GM19455 (cell line): Measurements from ENCODE around the gene TMEM37.
"Not testable (repeated sequence)": the region's sequence is repeated elsewhere in the genome, so short reads cannot be mapped to it uniquely, and the experiment has no call there.

ENCODE experiments used
- ATAC-seq: cut with Tn5 transposase; IDR thresholded peaks from one replicate; pipeline ENCODE4 v1.9.1; 2021; ENCODE audit not compliant: unreplicated experiment

Gene TMEM37, protein sequence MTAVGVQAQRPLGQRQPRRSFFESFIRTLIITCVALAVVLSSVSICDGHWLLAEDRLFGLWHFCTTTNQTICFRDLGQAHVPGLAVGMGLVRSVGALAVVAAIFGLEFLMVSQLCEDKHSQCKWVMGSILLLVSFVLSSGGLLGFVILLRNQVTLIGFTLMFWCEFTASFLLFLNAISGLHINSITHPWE

DNA sequence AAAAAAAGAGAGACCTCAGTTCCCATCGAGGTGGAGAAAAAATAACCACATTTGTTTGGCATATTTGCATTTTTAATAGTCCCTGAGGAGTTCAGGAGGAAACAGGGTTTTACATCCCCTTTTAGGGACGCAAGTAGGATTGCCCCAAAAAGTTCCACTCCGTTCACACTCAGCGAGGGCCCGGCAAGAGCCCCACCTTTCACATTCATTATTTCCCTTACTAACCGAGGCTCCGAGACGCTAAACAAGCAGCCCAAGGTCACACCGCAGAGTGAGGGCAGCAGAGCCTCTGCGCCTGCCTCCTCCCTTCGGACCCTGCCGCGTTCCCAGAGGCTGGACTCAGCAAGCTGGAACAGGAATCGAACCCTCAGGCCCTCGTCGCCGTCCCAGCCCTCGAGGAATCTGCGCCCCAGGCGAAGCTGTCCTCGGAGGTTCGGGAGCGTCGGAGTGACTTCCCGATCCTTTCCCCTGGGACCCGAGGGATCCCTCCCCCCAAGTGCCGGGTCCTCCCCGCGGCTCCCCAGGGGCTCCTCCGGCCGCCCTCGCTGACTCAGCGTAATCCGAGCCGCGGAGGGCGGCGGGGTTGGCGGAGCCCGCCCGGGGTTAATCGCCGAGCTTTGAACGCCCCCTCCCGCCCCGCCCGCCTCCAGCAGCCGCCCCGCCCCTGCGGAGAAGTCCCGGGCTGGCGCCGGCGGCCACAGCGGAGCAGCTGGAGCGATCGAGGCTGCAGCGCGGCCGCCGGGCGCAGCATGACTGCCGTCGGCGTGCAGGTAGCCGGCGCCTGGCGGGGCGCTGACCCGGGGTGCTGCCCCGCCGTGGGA is at the start of gene TMEM37:
Gene TMEM37 (plus strand): TSS at position 700 of the 821 bp plus-strand sequence. CDS start 50 bp downstream, at position 750.
- ATAC-seq: peak; percentile 61

DNA sequence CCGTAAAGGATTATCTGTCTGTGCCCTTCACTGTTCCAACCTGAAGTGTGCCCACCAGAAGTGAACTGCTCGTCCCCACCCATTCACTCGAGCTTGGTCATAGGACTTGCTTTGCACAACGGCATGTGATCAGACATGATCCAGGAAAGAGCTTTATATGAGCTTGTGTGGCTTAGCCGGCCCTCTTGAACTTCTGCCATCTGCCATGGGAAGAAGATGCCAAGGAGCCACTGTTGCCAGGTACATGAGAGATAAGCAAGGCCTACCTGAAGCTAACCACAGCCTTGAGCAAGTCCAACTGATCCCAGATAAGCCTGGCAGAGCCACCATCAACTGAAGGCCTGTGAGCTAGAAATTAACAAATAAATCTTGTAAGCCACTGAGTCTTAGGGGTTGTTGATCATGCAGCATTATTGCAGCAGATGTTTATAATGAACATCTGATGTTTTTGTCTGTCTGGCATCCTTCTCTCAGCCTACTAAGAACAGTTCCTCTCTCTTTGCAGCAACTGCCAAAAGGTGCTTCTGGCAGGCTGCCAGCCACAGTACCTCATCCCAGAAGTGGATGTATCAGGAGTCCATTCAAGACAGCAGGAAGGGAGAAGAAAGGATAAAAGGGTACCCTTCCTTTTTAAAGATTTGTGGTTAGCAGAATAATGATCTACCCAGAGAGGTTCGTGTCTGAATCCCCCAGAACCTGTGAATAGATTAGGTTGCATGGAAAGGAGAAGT is 48.1 kb upstream of the TMEM37 start:
- no peak for ATAC-seq

DNA sequence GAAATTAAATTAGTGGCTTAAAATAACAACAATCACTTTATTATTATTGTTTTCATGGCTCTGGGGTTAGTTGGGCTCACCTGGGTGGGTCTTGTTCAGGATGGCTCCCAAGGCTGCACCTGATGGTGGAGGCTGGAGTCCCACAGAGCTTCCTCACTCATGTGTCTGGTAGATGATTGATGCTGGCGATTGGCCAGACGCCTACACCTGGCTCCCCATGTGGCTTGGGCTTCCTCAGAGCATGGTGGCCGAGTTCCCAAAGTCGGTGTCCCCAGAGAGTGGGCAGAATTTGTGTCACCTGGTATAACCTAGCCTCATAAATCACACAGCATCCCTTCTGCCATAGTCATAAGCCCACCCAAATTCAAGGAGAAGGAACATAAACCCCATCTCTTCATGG is 46.7 kb upstream of the TMEM37 start:
- no peak for ATAC-seq

DNA sequence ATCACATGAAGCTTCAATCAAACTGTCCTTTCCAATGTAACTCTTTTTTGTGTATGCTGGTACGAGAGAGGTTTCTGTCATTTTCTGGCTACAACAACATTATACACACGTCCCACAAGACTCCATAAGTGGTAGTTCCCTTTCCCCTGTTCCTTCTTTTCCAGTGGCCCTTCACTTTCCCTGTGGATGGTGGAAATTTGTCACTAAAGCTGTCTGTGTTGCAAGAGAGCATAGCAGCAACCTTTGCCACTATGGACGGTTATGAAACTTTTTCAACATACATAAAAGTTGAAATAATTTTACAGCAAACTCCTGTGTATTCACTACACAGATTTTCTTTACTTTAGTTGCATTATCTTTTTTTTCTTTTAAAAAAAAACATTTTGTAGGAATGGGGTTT is 46.2 kb upstream of the TMEM37 start:
- no peak for ATAC-seq

DNA sequence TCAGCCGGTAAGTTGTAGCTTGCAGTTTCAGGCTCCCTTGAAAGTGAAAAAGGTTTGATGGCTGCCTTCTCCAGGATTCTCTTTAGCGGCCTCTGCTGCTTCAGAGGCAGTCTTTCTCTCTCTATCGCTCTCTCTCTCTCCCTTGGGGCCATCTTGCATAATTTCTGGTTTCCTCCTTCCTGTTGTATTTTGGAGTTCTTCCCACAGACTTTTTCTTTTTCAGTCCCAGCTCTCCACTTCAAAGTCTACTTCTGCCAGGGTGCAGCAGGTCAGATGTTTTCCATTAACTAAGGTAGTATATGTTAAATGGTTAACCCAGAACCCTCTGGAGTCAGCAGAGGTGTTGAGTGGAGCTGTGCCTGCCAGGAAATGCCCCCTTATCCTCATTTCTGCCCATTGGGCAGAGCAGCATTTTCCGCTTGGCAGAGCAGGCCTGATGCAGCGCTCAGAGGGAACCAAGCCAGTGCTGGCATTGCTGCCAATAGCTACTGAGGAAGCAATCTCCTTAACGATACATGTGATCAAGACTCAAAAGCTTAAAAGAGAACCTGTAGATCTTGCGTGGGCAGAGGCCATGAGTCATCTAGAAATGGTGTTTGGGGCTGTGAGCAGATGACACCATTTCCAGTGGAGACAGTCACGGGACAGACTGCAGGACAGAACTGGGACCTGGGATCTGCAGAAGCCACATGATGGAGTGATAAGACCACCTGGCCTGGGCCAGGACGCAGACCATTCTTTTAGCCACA is 44.1 kb upstream of the TMEM37 start:
- peak; percentile 68 for ATAC-seq

DNA sequence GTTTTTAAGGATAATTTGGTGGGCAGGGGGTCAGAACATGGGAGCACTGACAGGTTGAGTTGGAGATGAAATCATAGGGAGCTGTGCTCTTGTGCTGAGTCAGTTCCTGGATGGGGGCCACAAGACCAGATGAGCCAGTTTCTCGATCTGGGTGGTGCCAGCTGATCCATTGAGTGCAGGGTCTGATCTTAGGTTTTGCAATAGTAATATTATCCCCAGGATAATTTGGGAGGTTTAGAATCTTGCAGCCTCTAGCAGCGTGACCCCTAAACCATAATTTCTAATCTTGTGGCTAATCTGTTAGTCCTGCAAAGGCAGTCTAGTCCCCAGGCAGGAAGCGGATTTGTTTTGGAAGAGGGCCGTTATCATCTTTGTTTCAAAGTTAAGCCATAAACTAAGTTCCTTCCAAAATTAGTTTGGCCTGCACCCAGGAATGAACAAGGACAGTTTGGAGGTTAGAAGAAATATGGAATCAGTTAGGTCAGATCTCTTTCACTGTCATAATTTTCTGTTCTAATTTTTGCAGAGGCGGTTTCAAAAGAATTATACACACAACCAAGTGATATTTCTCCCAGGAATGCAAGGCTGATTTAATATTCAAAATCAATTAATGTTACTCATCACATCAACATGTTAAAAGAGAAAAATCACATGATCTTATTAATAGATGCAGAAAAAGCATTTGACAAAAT is 41.9 kb upstream of the TMEM37 start:
- ATAC-seq: no peak

DNA sequence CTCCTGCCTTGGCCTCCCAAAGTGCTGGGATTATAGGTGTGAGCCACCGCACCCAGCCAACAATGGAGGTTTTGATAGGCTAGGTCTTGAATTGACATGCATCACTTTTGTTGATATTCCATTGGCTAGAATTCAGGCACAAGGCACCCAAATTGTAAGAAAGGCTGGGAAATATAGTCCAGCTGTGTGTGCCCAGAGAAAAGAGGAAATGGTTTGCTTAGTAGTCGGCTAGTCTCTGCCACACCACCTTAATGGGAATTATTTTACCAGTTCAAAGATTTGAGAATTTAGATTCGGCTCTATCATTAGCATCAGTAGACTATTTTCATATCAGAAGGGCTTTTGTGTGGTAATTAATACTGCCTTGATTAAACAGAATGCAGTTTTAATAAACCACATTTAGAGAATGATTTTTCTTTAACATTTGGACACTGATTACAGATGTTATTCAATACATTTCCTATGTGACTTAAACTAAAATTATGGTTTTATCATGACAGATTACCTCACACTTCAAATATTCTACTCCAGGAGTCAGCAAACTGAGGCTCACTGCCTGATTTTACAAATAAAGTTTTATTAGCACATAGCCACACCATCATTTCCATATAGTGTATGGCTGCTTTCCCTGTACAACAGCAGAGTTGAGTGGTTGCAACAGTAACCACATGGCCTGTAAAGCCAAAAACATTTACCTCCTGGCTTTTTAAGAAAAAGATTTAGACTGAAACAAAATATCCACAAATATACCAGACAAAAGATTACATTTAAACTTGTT is 37.5 kb upstream of the TMEM37 start:
- no peak for ATAC-seq

DNA sequence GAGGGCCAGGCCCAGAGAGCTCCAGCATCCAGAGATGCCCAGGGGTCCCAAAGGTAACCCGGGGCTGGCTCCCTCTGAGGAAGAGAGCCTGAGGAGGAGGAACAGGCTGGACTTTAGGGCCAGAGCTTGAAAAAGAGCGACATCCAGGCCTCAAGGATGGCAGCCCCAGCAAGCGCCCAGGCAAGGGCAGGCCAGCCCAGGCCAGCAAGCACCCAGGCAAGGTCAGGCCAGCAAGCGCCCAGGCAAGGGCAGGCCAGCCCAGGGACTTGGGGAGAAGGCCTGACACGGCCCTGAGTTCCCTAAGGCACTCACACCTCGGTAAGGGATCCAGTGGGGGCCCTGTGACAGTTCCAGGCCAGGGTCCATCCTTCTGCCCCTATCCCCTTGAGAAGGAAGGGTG is 34.5 kb upstream of the TMEM37 start:
- no peak for ATAC-seq

DNA sequence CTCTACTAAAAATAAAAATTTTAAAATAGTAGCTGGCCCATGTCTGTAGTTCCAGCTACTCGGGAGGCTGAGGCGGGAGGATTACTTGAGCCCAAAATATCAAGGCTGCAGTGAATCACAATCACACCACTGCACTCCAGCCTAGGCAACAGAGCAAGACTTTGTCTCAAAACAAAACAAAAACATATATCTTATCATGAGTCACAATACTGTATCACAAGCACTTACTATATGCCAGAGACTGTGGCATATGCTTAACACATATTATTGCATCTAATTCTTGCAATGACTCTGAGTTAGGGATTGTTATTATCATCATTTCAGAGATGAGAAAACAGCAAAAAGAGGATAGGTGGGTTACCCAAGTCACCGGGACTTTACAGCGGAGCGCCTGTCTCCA is 29.5 kb upstream of the TMEM37 start:
- ATAC-seq: no peak

DNA sequence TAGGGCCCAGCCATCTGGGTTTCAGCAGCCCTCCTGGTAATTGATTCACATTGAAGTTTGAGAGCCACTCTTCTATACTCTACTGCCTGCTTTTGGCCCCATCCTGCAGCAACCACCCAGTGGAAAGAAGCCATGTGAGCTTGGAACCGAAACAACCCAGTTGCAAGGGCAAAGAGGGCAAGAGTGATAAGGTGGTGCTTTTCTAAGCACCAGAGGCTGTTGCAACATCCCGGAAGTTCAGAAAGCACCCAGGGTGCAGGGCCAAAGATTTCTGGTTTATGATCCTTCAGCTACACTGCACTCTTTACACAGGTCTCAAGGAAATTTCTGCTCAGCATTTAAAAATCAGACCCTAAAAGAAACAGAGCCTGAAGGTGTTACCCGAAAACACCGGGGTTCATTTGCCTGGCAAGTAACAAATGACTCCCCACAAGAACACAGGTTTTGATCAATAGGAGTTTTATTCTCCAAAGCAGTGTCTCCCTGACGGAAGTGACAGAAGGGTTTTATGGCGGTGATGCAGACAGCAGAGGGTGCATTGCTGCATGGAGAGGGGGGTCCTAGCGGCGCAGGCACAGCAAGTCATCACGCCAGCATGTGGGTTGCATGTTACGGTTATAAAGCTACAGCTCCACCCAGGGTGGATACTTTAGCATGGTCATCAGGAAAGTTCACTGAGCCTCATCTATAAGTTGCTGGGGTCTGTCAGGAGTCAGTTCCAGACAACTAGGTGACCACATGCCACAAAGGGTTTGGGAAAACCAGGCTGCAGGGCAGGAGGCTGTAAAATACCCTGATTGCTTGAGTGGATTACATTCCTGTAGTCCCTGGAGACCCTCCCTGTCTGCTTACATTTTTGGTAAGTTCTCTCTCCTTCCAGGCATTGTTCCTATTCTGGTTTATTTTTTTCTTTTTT is 28.8 kb upstream of the TMEM37 start:
- no peak for ATAC-seq

DNA sequence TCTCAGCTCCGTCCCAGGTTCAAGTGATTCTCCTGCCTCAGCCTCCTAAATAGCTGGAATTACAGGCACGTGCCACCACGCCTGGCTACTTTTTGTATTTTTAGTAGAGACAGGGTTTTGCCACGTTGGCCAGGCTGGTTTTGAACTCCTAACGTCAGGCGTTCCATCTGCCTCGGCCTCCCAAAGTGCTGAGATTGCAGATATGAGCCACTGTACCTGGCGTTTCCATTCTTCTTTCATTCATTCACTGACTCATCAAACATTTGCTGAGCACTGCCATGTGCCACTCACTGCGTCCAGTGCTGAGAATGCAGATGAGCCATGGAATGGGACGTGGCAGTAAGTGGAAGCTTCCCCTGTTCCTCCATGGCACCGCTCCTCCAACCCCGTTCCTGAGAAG is 28.0 kb upstream of the TMEM37 start:
- ATAC-seq: not testable (repeated sequence)

DNA sequence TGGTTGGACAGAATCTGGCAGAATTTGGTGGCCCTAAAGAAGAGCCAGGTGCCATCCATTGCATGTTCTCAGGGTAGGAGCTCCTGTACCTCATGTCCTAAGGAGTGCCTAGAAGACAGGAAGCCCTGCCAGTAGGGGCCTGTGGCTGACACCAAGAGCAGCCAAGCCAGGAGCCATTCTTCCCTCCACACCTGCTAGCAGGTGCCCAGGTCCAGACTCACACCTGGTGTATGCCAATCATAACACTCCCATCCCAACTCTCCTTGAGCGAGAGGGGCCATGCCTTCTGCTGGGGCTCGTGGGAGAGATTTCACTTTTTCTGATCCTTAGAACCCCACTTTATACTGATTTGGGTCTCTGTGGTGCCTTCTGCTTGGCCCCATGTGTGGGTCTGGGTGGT is 26.5 kb upstream of the TMEM37 start:
- ATAC-seq: no peak

DNA sequence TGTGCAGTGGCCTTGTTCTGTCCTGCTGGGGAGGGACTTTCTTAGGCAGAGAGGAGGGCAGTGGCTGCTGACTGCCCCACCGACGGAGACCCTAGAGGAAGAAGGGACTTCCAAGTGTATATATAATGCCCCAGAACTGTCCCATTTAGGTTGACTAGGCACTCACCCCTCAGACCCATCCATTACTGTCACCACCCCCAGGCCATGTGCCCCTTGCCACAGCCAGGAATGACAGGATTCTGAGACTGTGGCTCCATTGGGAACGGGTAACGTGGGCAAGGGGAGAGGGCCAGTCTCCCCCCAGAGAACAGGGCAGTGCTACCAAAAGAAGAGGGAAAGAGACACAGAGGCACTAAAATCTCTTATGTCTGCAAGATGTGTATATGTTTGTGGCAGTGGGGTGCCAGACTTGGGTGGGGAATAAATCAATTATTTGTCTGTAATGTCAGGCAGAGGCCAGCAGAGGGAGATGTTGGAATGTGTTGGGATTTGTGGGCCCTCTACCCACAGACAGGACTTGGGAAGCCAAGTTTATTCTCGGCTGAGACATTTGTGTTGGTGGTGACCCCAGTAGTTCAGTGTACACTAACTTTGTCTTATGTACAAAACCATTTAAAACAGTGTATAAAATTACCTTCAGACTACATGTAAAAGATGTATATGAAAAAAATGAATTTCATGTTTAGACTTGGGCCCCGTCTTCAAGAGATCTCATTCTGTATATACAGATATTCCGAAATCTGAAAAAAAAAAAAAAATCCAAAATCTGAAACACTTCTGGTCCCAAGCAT is 24.0 kb upstream of the TMEM37 start:
- ATAC-seq: no peak

DNA sequence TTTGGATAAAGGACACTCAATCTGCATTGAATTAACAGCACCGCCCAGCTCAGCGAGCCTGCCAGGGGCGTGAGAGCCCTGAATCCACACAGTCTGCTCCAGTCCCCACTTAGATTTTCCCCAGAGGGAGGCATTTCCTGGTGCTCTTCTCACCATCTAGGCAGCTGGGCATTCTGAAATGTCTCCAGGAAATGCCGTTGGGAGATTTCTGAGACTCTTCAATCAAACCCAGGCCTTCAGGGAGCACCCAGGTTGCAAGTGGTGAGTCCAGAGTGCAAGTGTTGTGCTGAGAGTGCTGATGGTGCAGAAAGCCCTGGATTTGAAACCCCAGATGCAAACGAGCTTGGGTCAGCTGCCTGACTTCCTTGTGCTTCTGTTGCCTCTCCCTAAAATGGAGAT is 23.4 kb upstream of the TMEM37 start:
- ATAC-seq: no peak

DNA sequence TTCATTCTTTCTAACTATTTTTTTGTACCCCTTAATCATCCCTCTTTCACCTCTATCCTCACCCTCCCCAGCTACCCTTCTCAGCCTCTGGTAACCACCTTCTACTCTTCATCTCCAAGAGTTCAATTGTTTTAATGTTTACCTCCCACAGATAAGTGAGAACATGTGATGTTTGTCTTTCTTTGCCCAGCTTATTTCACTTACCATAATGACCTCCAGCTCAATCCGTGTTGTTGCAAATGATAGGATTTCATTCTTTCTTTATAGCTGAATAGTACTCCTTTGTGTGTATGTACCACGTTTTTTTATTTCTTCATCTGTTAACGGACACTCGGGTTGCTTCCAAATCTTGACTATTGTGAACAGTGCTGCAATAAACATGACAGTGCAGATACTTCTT is 22.1 kb upstream of the TMEM37 start:
- no peak for ATAC-seq

DNA sequence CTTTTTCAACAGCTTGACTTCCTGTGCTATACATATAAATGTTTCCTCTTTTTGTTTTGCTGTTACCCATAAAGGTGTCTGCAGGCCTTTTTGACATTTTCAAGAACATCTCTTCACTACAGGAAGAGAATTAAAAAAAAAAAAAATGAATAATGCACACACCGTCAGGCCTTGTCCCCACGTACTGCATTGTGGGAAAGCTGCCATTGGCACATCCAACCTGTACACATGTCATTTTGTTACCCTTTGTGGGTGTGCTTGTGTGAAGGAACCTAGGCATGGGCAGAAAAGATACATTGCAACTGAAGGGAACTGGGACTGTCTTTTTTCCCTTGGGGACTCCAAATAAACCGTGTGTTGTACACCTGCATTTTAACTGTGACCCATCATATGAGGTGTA is 16.8 kb upstream of the TMEM37 start:
- ATAC-seq: no peak

DNA sequence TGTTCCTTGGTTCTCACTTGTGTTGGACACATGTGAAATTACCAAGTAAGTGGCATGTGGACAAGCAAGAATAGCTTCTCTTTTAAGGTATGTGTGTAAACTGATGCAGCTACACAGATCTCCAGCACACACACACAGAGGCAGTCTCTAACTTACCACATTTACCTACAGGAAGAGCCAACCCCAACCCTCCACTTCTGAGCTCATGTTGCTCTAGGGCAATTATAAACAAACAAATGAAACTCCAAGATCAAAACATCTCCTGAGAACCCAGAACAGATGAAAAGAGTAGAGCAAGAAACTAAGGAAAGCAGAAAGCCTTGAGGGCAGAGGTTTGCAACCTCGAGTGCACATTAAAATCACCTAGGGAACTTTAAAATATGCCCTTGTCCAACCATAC is 16.0 kb upstream of the TMEM37 start:
- no peak for ATAC-seq

DNA sequence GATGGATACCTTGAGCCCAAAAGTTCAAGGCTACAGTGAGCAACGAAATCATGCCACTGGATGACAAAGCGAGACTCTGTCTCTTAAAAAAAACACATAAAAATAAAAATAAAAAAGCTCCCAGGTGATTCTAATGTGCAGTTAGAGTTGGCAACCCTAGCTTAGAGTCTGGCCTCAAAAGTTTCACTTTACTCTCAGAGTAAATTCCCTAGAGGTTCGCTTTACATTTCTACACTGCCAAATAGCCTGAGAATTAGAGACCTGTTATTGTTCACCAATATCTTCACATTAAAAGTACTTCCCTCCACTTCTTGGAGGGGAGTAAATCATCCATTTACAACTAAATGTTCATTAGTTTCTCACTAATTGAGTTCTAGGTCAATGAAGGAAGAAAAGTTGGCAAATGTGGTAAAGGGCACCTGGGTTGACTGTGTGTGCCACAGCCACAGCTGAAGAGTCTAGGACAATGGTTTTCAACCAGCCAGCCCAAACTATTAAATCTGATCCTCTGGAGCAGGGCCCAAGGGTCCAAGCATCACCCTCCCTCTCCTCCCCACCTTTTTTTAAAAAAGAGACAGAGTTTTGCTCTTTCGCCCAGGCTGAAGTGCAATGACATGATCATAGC is 15.2 kb upstream of the TMEM37 start:
- no peak for ATAC-seq
